OCI-LY7 (cell line): ENCODE measurements around the gene DOCK4. TPM values are rescaled to one million over a fixed set of nuclear protein-coding genes. Genes with fewer than 3 reads are reported as not detected.
"Not testable (repeated sequence)": the region's sequence is repeated elsewhere in the genome, so short reads cannot be mapped to it uniquely, and the experiment has no call there.

Experiments
- BruUV-seq: library from RNA; stranded (reverse); fragments of 400-500 nt; replicated peaks from 2 replicates; lab custom pipeline; 2021; lab: Mats Ljungman, UMichigan
- CTCF ChIA-PET: fragments of 300-600 bp; sonication (Branson Sonifier 250); formaldehyde crosslinking; loops from one replicate; lab custom pipeline; 2022; ENCODE audit warnings: antibody characterized with exemption; ENCODE audit not compliant: unreplicated experiment; lab: Charles Lee
- POLR2A ChIA-PET: fragments of 300-600 bp; sonication (Branson Sonifier 250); formaldehyde crosslinking; loops from one replicate; lab custom pipeline; 2022; ENCODE audit warnings: antibody characterized with exemption; lab: Charles Lee
- DNase-seq: peaks from one replicate; pipeline ENCODE4 v3.0.0-alpha.2; 2015; ENCODE audit warnings: low spot score
- H2AFZ ChIP-seq: fragments of 200-600 bp; sonication (generic), shearing (Covaris generic); 2 replicates; pipeline ENCODE4 v1.6.1; 2014; ENCODE audit warnings: mild to moderate bottlenecking, antibody characterized with exemption, low read length, moderate library complexity
- H3K27ac ChIP-seq: fragments of 200-600 bp; sonication (generic); 2 replicates; pipeline ENCODE4 v1.5.1; 2014; ENCODE audit warnings: mixed run types, low read depth, mild to moderate bottlenecking, moderate library complexity, low read length, inconsistent platforms; ENCODE audit not compliant: poor library complexity, severe bottlenecking
- H3K36me3 ChIP-seq: fragments of 200-600 bp; sonication (generic); 2 replicates; pipeline ENCODE4 v1.6.1; 2014; ENCODE audit warnings: mild to moderate bottlenecking, antibody characterized with exemption, low read length, moderate library complexity, mixed read lengths; ENCODE audit not compliant: insufficient read depth
- H3K4me1 ChIP-seq: fragments of 200-600 bp; sonication (generic); 2 replicates; pipeline ENCODE4 v1.5.1; 2014; ENCODE audit warnings: mild to moderate bottlenecking, low read length; ENCODE audit not compliant: insufficient read depth, poor library complexity, severe bottlenecking
- H3K4me2 ChIP-seq: fragments of 200-600 bp; sonication (generic); 2 replicates; pipeline ENCODE4 v1.6.1; 2014; ENCODE audit warnings: mild to moderate bottlenecking, low read length
- H3K4me3 ChIP-seq: fragments of 200-600 bp; sonication (generic); 2 replicates; pipeline ENCODE4 v1.5.1; 2014; ENCODE audit warnings: mild to moderate bottlenecking, low read depth, low read length; ENCODE audit not compliant: poor library complexity, severe bottlenecking
- H3K79me2 ChIP-seq: fragments of 200-600 bp; sonication (generic); 2 replicates; pipeline ENCODE4 v1.6.1; 2016; ENCODE audit warnings: low read depth, mild to moderate bottlenecking, low read length, moderate library complexity, mixed read lengths; ENCODE audit not compliant: insufficient read depth
- H3K9me2 ChIP-seq: fragments of 200-600 bp; sonication (generic); 2 replicates; pipeline ENCODE4 v1.6.1; 2016; ENCODE audit warnings: mild to moderate bottlenecking, low read length, mixed read lengths; ENCODE audit not compliant: insufficient read depth
- H3K9me3 ChIP-seq: fragments of 200-600 bp; sonication (generic); 2 replicates; pipeline ENCODE4 v1.6.1; 2014; ENCODE audit warnings: mild to moderate bottlenecking, mixed run types, low read length, mixed read lengths
- H4K20me1 ChIP-seq: fragments of 200-600 bp; sonication (generic); 2 replicates; pipeline ENCODE4 v1.6.1; 2014; ENCODE audit warnings: mild to moderate bottlenecking, antibody characterized with exemption, low read length, moderate library complexity, mixed read lengths; ENCODE audit not compliant: insufficient read depth
- EZH2phosphoT487 ChIP-seq: fragments of 200-600 bp; sonication (generic); IDR thresholded peaks from 2 replicates; pipeline ENCODE4 v1.6.1; 2018; ENCODE audit warnings: low read depth, borderline replicate concordance, mild to moderate bottlenecking, mixed run types, antibody characterized with exemption, low read length, moderate library complexity, mixed read lengths
- intact Hi-C: fragments of 100-400 bp; cut with micrococcal nuclease; formaldehyde crosslinking; loops from one replicate; pipeline ENCODE4 v1.10.0; 2022; ENCODE audit not compliant: unreplicated experiment
- total RNA-seq, 2 experiments: library from RNA; depleted of rRNA in 1 of 2; stranded (reverse); fragments of >200 nt in 1 of 2; shearing (Covaris generic) in 1 of 2; gene quantifications; 2 replicates each; pipeline ENCODE4 v1.2.3, GENCODE V29; 2014 to 2022
- TF ChIP-seq, protein P1 (sequence below): fragments of 200-600 bp; sonication (generic); conservative IDR thresholded peaks from 2 replicates; pipeline ENCODE4 v1.5.1; 2014; ENCODE audit warnings: mild to moderate bottlenecking, antibody characterized with exemption, low read length, moderate library complexity, mixed read lengths

The DOCK4 gene
- total RNA-seq, 2 experiments from 2014 or later, result 0.91 to 4.9 TPM

DNA sequence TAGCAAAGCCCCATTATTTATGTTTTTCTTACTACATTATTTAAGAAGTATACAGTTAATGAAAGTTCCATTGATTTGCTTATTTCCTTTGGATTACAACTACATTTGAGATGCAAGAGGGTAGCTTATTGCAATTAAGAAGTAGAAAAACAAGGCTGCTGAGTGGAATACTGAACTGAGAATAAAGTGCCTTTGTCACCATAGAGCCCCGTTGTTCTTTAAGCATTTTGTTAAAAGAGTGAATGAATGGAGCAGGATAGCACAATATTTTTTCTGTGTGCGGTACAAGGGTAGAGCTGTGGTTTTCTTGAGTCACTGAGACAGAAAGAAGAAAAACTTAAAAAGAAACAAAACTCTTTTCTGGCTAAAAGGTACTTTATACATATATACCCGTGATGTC is 45.9 kb upstream of the DOCK4 start:
- no peaks in the 10 kb centered on the region for H3K36me3 ChIP-seq
- no peaks in the 10 kb centered on the region for H3K79me2 ChIP-seq
- H3K4me3 ChIP-seq, result no peak overlapping the region
- DNase-seq, result no peak
- H3K9me2 ChIP-seq, result no peaks in the 10 kb centered on the region
- H3K9me3 ChIP-seq, result no peaks in the 10 kb centered on the region
- TF ChIP-seq, protein P1, sequence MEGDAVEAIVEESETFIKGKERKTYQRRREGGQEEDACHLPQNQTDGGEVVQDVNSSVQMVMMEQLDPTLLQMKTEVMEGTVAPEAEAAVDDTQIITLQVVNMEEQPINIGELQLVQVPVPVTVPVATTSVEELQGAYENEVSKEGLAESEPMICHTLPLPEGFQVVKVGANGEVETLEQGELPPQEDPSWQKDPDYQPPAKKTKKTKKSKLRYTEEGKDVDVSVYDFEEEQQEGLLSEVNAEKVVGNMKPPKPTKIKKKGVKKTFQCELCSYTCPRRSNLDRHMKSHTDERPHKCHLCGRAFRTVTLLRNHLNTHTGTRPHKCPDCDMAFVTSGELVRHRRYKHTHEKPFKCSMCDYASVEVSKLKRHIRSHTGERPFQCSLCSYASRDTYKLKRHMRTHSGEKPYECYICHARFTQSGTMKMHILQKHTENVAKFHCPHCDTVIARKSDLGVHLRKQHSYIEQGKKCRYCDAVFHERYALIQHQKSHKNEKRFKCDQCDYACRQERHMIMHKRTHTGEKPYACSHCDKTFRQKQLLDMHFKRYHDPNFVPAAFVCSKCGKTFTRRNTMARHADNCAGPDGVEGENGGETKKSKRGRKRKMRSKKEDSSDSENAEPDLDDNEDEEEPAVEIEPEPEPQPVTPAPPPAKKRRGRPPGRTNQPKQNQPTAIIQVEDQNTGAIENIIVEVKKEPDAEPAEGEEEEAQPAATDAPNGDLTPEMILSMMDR, result no peak
- no peak for TF ChIP-seq EZH2phosphoT487
- ChIA-PET POLR2A (interaction anchor here (1.0 kb wide), 1 partner anchor 82 kb away, joined by 3 read pairs; no protein-coding TSS in a partner anchor), CTCF (no interaction called here)
- BruUV-seq, result no TSS peak
- H3K4me2 ChIP-seq, result no peak overlapping the region
- H3K27ac ChIP-seq, result no peak overlapping the region
- H3K4me1 ChIP-seq, result no peaks in the 10 kb centered on the region
- intact Hi-C loops, result no loop called here
- no peak overlapping the region for H2AFZ ChIP-seq
- peaks cover 18% of the 10 kb centered on the region; the same call in 1 of the 2 replicates for H4K20me1 ChIP-seq

DNA sequence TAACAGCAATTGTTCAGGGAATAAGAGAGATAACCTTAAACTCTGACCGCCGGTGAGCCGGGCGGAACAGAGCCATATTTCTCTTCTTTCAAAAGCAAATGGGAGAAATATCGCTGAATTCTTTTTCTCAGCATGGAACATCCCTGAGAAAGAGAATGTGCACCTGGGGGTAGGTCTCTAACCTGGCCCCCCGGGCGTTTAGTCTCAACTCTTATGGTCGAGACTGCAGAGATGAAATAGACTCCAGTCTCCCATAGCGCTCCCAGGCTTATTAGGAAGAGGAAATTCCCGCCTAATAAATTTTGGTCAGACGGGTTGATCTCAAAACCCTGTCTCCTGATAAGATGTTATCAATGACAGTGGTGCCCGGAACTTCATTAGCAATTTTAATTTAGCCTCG is 43.8 kb upstream of the DOCK4 start:
- H2AFZ ChIP-seq, H3K79me2 ChIP-seq, H3K27ac ChIP-seq, H3K4me3 ChIP-seq, intact Hi-C loops, CTCF ChIA-PET, BruUV-seq, H3K4me2 ChIP-seq, H3K4me1 ChIP-seq, H3K36me3 ChIP-seq, DNase-seq, H4K20me1 ChIP-seq, H3K9me2 ChIP-seq, H3K9me3 ChIP-seq: not testable (repeated sequence)
- POLR2A ChIA-PET, result interaction anchor here (0.6 kb wide), 1 partner anchor 165 kb away, joined by 4 read pairs; no protein-coding TSS in a partner anchor

DNA sequence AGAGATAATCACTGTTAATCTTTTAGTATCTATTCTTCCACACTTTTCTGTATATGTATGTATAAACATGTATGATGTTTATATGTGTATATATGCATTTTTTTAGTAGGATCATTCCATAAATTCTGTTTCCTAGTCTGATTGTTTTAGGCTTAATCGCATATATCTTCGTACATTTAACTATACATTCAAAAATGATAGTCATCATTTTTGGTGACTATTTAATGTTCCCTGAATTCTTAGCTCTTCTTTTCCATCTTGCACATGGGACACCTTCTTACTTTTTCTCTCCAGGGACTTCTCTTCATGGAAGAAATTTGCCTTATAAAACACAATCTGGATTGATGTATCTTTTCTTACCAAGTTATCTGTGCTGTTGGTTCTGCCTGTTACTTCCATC is 42.4 kb upstream of the DOCK4 start:
- BruUV-seq, result no TSS peak
- no peak overlapping the region for H3K27ac ChIP-seq
- CTCF ChIA-PET, result no interaction called here
- H3K79me2 ChIP-seq, result no peaks in the 10 kb centered on the region
- intact Hi-C loops, result no loop called here
- H3K36me3 ChIP-seq, result no peaks in the 10 kb centered on the region
- H3K9me2 ChIP-seq, result no peaks in the 10 kb centered on the region
- no peaks in the 10 kb centered on the region for H3K4me1 ChIP-seq
- H2AFZ ChIP-seq, result no peak overlapping the region
- H3K9me3 ChIP-seq, result no peaks in the 10 kb centered on the region
- no peak overlapping the region for H3K4me3 ChIP-seq
- no peak for DNase-seq
- POLR2A ChIA-PET, result interaction anchor here (0.7 kb wide), 1 partner anchor 55 kb away, joined by 4 read pairs; no protein-coding TSS in a partner anchor
- H4K20me1 ChIP-seq, result 0 out of 2 replicates have a peak, but pooled peaks cover 8% of the 10 kb centered on the region
- H3K4me2 ChIP-seq, result no peak overlapping the region
- TF ChIP-seq EZH2phosphoT487, result no peak
- TF ChIP-seq, protein P1, result no peak
